Measurements from ENCODE around the gene SATL1.

GRCh38 chrX:85243761-85244449, at the start of gene SATL1, which contains the start of gene ZNF711:
- no peak for TF ChIP-seq CTCF (CRISPR knock-in tag; IDR thresholded peaks at IDR 0.05)
- TF ChIP-seq TAF1 (CRISPR knock-in tag; IDR thresholded peaks at IDR 0.05), result no peak
- no peak for TF ChIP-seq ZNF782 (CRISPR knock-in tag; IDR thresholded peaks at IDR 0.05; ENCODE audit: borderline replicate concordance)
- no peak for TF ChIP-seq POLR2AphosphoS5 (IDR thresholded peaks at IDR 0.05; ENCODE audit: low read depth, low read length)
- no peak for TF ChIP-seq NBN (conservative IDR thresholded peaks at IDR 0.05)
- no peak for TF ChIP-seq SALL1 (CRISPR knock-in tag; IDR thresholded peaks at IDR 0.05)
- TF ChIP-seq HDAC2 (CRISPR knock-in tag; IDR thresholded peaks at IDR 0.05), result no peak
- TF ChIP-seq ZNF282 (IDR thresholded peaks at IDR 0.05; ENCODE audit: partially characterized antibody), result no peak
- TF ChIP-seq MYC (CRISPR knock-in tag; IDR thresholded peaks at IDR 0.05; ENCODE audit: borderline replicate concordance), result no peak
- no peak for TF ChIP-seq ZGPAT (CRISPR knock-in tag; IDR thresholded peaks at IDR 0.05)
- TF ChIP-seq GMEB2 (CRISPR knock-in tag; IDR thresholded peaks at IDR 0.05; ENCODE audit: low read depth), result no peak
- TF ChIP-seq TARDBP (CRISPR knock-in tag; IDR thresholded peaks at IDR 0.05), result no peak

Data from HepG2 (cell line).